Activated naive CD4-positive, alpha-beta T cell treated with anti-CD3 and anti-CD28 coated beads, Interleukin-2, amount 10 ng/mL, durations not matched to agents 7 days and 5 days (primary cell): Measurements from ENCODE around the gene SPDYE16.
"Not testable (repeated sequence)": the region's sequence is repeated elsewhere in the genome, so short reads cannot be mapped to it uniquely, and the experiment has no call there.

Source experiments
- CTCF ChIA-PET: fragments of 350-600 bp; sonication (Branson Sonifier 250); formaldehyde crosslinking; loops from one replicate; lab custom pipeline; 2021; ENCODE audit warnings: antibody characterized with exemption; lab: Charles Lee
- DNase-seq: peaks from one replicate; pipeline ENCODE4 v3.0.0-alpha.2; 2020
- H3K27ac Mint-ChIP-seq: one replicate; pipeline ENCODE4 v1.8.0; 2021; ENCODE audit warnings: mild to moderate bottlenecking, moderate library complexity, mixed read lengths
- H3K27me3 Mint-ChIP-seq: one replicate; pipeline ENCODE4 v1.8.0; 2021; ENCODE audit warnings: mild to moderate bottlenecking, mixed read lengths
- H3K36me3 Mint-ChIP-seq: one replicate; pipeline ENCODE4 v1.8.0; 2021; ENCODE audit warnings: mixed read lengths
- H3K4me1 Mint-ChIP-seq: one replicate; pipeline ENCODE4 v1.8.0; 2021; ENCODE audit warnings: mixed read lengths
- H3K4me3 Mint-ChIP-seq: one replicate; pipeline ENCODE4 v1.8.0; 2021; ENCODE audit warnings: mild to moderate bottlenecking, moderate library complexity, mixed read lengths
- H3K9me3 Mint-ChIP-seq: one replicate; pipeline ENCODE4 v1.8.0; 2021; ENCODE audit warnings: mixed read lengths

The SPDYE16 gene, protein sequence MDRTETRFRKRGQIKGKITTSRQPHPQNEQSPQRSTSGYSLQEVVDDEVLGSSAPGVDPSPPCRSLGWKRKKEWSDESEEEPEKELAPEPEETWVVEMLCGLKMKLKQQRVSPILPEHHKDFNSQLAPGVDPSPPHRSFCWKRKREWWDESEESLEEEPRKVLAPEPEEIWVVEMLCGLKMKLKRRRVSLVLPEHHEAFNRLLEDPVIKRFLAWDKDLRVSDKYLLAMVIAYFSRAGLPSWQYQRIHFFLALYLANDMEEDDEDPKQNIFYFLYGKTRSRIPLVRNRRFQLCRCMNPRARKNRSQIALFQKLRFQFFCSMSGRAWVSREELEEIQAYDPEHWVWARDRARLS

GRCh38 chr7:76543197-76543596 lies at the start of gene SPDYE16:
SPDYE16 (minus strand) TSS chr7:76543297; CDS start chr7:76541459, 1,838 bp downstream.
- H3K9me3 Mint-ChIP-seq, H3K4me1 Mint-ChIP-seq, H3K4me3 Mint-ChIP-seq, DNase-seq, H3K36me3 Mint-ChIP-seq, H3K27me3 Mint-ChIP-seq, H3K27ac Mint-ChIP-seq, CTCF ChIA-PET: not testable (repeated sequence)

GRCh38 chr7:76592694-76593093 lies 49.6 kb upstream of the SPDYE16 start:
- H3K27me3 Mint-ChIP-seq, DNase-seq, CTCF ChIA-PET, H3K27ac Mint-ChIP-seq, H3K9me3 Mint-ChIP-seq, H3K4me3 Mint-ChIP-seq: not testable (repeated sequence)
- Mint-ChIP-seq H3K36me3 (peaks cover 23% of the 10 kb centered on the region), H3K4me1 (peaks cover 42% of the 10 kb centered on the region)

- H3K27me3 Mint-ChIP-seq, H3K27ac Mint-ChIP-seq, DNase-seq, CTCF ChIA-PET, H3K4me3 Mint-ChIP-seq, H3K9me3 Mint-ChIP-seq: not testable (repeated sequence)
- Mint-ChIP-seq H3K36me3 (peaks cover 23% of the 10 kb centered on the region), H3K4me1 (peaks cover 41% of the 10 kb centered on the region)
Observed at GRCh38 chr7:76591602-76592304, 48.7 kb upstream of the SPDYE16 start.

DNA sequence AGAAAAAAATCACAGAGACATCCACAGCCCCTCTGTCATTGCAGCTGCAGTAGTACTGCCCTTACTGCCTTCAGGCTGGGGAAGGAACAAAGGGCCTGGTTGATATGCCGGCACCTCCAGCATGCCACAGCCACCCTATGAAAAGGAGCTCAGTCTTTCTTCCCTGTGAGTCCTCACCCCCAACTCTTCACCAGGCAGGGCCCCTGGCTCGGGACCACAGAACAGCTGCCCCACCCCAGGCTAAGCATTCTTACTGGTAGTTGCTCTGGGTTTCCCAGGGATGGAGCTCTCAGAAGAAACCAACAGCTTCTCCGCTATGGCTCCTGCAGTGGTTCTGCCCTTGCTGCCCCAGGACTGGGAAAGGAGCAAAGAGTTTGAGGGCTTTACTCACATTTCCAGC lies 47.9 kb upstream of the SPDYE16 start:
- H3K9me3 Mint-ChIP-seq, H3K27ac Mint-ChIP-seq, CTCF ChIA-PET, DNase-seq, H3K4me3 Mint-ChIP-seq, H3K27me3 Mint-ChIP-seq: not testable (repeated sequence)
- H3K4me1 Mint-ChIP-seq, result peaks cover 38% of the 10 kb centered on the region
- peaks cover 21% of the 10 kb centered on the region for H3K36me3 Mint-ChIP-seq

- CTCF ChIA-PET, H3K27me3 Mint-ChIP-seq, DNase-seq, H3K27ac Mint-ChIP-seq, H3K4me3 Mint-ChIP-seq, H3K9me3 Mint-ChIP-seq: not testable (repeated sequence)
- Mint-ChIP-seq H3K36me3 (peaks cover 12% of the 10 kb centered on the region), H3K4me1 (peaks cover 35% of the 10 kb centered on the region)
Observed at GRCh38 chr7:76588586-76588985, 45.5 kb upstream of the SPDYE16 start.

- CTCF ChIA-PET, H3K4me3 Mint-ChIP-seq: not testable (repeated sequence)
- peaks cover 43% of the 10 kb centered on the region for H3K4me1 Mint-ChIP-seq
Observed at GRCh38 chr7:76586585-76587315, 43.7 kb upstream of the SPDYE16 start.

DNA sequence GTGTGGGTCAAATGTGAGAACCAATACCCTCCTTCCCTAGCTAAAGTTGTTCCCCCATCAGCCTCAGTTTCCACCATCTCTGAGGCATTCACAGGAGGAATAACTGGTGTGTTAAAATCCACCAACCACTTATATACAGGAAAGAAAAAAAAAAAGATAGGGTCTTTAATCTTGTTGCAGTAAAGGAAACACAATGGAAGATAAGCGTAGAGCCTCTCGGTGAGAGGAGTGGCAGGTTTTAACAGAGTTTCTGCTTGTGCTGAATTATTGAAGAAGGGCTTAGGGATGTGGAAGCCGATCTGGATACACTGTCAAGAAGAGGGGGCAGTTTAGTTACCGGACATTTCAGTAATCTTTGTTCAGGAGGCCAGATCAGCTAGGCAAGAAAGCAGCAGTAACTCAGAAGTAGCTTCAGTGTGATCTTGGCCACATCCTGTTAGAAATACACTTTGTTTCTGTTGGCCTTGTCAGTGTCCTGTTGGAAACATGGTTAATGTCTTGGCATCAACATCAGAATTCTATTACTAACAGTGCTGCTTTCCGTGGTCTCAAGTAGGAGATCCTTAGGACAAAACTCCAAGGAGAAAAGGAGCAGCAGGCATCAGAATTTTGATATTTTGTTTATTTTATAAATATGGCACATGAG lies 40.7 kb upstream of the SPDYE16 start:
- Mint-ChIP-seq H3K4me1 (peaks cover 37% of the 10 kb centered on the region), H3K4me3 (peak overlapping the region; percentile 25), H3K27ac (peak overlapping the region; percentile 76)
- H3K27me3 Mint-ChIP-seq, CTCF ChIA-PET, H3K36me3 Mint-ChIP-seq, DNase-seq, H3K9me3 Mint-ChIP-seq: not testable (repeated sequence)

More at GRCh38 chr7:76586585-76587315, 43.7 kb upstream of the SPDYE16 start:
- DNase-seq, H3K27ac Mint-ChIP-seq, H3K27me3 Mint-ChIP-seq, H3K36me3 Mint-ChIP-seq, H3K9me3 Mint-ChIP-seq: not testable (repeated sequence)

DNA sequence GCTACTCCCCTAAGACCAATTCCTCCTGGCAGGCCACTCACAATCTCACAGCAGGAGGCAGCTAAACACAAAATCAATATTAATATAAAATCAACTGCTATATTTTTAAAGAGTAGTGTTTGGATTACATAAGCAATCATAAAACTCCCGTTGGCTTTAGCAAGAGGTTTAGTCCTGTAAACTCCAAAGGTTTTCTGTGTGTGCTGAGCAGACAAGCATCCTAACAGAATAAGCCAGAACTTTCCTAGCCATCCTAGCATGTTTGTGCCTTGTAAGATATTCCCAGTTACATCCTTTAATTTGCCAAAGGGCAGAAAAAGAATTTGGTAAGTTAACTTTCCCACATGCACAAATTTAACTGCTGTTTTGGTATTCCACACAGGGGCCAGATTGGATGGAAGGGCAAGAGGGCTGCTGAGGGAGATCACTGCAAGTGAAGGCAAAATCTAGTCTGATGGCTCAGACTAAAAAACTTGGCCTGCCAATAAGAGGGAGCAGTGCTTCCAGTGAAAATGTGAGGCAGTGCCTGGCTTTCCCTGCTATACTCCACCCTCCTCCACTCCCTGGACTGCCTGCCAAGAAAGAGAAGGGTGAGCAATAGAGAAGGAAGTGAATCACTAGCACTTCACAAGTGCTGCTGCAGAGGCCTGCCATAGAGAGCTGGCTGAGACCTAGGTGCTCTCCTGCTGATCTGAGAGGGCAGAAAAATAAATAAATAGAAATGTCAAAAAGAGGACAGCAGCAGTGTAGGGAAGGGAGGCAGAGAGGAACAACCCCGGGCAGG lies 39.9 kb upstream of the SPDYE16 start:
- H3K9me3 Mint-ChIP-seq, H3K27me3 Mint-ChIP-seq, H3K36me3 Mint-ChIP-seq, DNase-seq, CTCF ChIA-PET: not testable (repeated sequence)
- Mint-ChIP-seq H3K4me3 (peak overlapping the region; percentile 20), H3K4me1 (peaks cover 31% of the 10 kb centered on the region), H3K27ac (peak overlapping the region; percentile 76)

DNA sequence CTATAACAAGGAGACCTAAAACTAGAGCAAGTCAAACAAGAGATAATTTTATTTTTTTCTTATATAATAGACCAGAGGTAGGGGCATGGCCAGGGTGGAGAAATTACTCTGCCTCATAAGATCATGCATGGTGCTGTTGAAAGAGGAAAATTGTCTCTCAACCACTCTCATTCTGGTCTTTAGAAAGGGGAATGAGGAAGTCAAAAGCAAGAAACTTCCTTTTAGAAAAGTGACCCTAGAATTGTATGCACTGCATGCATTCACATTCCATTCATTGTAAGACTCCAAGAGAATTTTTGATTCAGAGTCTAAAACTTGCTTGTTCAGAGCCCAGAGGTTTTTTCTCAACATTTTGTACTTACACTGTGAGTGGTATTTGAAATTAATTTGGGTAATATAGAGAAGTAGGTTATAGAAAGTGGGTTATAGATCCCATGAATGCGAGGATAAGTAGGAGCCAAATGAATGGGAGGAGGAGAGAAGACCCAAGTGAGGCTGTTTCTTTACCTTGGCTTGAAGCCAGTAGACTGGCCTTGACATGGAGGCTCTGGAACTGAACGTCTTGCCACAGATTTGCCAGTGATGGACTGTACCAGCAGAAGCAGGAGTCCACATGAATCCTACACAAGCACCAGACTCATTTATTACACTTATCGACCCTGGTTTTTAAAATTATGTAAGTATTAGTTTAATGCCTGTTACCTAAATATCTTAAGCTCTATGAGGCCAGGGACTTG lies 33.0 kb upstream of the SPDYE16 start:
- peaks cover 10% of the 10 kb centered on the region for H3K36me3 Mint-ChIP-seq
- H3K4me3 Mint-ChIP-seq, DNase-seq, H3K9me3 Mint-ChIP-seq, H3K4me1 Mint-ChIP-seq, H3K27me3 Mint-ChIP-seq, H3K27ac Mint-ChIP-seq, CTCF ChIA-PET: not testable (repeated sequence)

DNA sequence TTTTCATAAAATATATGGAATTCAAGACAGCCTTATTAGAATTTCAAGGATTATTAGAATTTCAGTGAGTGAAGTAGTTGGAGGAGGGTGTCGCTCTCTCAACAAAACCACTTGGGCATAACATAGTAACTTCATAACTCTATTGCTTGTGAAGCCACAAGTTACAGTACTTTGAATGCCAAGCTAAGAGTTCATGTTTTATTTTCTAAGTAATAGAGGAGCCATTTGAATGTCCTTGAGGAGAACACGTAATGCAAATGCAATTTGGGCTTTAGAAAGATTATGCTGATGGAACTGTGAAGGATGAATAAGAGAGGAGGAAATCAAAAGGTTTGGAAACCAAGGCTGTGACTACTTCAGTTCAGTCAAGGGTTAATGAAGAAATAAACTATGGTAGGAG lies 32.3 kb upstream of the SPDYE16 start:
- H3K4me1 Mint-ChIP-seq, DNase-seq, H3K27me3 Mint-ChIP-seq, H3K9me3 Mint-ChIP-seq, H3K27ac Mint-ChIP-seq, CTCF ChIA-PET, H3K4me3 Mint-ChIP-seq: not testable (repeated sequence)
- H3K36me3 Mint-ChIP-seq, result peaks cover 11% of the 10 kb centered on the region

GRCh38 chr7:76572296-76572695 lies 29.2 kb upstream of the SPDYE16 start:
- H3K27ac Mint-ChIP-seq, H3K4me3 Mint-ChIP-seq, CTCF ChIA-PET, H3K27me3 Mint-ChIP-seq, H3K9me3 Mint-ChIP-seq, H3K4me1 Mint-ChIP-seq, DNase-seq: not testable (repeated sequence)
- H3K36me3 Mint-ChIP-seq, result peaks cover 14% of the 10 kb centered on the region

GRCh38 chr7:76570324-76570775 lies 27.3 kb upstream of the SPDYE16 start:
- CTCF ChIA-PET, H3K4me1 Mint-ChIP-seq, H3K27ac Mint-ChIP-seq, H3K27me3 Mint-ChIP-seq, H3K9me3 Mint-ChIP-seq, DNase-seq, H3K4me3 Mint-ChIP-seq: not testable (repeated sequence)
- H3K36me3 Mint-ChIP-seq, result peaks cover 16% of the 10 kb centered on the region

DNA sequence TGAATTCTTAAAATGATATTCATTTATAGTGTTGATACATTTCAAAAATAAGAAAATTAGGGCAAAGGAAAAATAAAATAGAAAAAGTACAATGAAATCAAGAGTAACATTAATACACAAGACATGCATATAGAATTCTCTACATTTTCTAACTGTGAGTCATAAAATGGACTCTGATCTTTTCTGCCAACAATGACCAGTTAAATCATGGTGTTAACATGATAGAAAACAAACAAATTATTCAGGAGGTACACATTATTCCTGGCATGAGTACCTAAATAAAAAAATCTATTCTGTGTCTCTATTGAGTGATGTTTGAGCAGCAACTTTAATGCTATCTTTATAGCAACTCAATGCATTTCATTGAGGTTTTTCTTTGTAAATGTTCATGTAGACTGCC lies 25.6 kb upstream of the SPDYE16 start:
- H3K9me3 Mint-ChIP-seq, H3K27ac Mint-ChIP-seq, H3K4me3 Mint-ChIP-seq, CTCF ChIA-PET, H3K4me1 Mint-ChIP-seq, DNase-seq, H3K27me3 Mint-ChIP-seq: not testable (repeated sequence)
- peaks cover 26% of the 10 kb centered on the region for H3K36me3 Mint-ChIP-seq
